K562 (cell line): ENCODE measurements around the gene SDR39U1. TPM values are rescaled to one million over a fixed set of nuclear protein-coding genes. Genes with fewer than 3 reads are reported as not detected.
A peak's percentile ranks its signal among the peaks of the same experiment; 100 is the strongest.

Source experiments
- ATAC-seq: fragments of 200-7000 bp; cut with Tn5 transposase; 3 replicates; pipeline ENCODE4 v1.9.1; 2020; ENCODE audit warnings: moderate library complexity
- BruUV-seq: library from RNA; stranded (reverse); fragments of 400-500 nt; replicated peaks from 2 replicates; lab custom pipeline; 2021; lab: Mats Ljungman, UMichigan
- CTCF ChIA-PET: fragments of 300-600 bp; formaldehyde crosslinking; extraction: SDS; loops from one replicate; lab custom pipeline; 2021; ENCODE audit warnings: low intra/inter-chr PET ratio; lab: Yijun Ruan, JAX
- POLR2A ChIA-PET: fragments of 300-600, 350-650 bp; sonication (Branson Sonifier 250); formaldehyde crosslinking; extraction: SDS; loops from one replicate; lab custom pipeline; 2021; ENCODE audit warnings: antibody characterized with exemption, inconsistent platforms; lab: Yijun Ruan, JAX
- DNase-seq, 4 experiments: peaks; one replicate each; pipeline versions ENCODE4 v3.0.0 to v3.0.0-alpha.2; 2011 to 2018; ENCODE audit warnings: low spot score in 3 of 4, mixed read lengths in 3 of 4; ENCODE audit errors: extremely low read depth in 1 of 4
- FAIRE-seq: peaks from 2 replicates; lab custom pipeline; 2011; peaks lifted over from hg19 to GRCh38; lab: Jason Lieb, UNC
- H2AFZ ChIP-seq: 2 replicates; pipeline ENCODE4 v1.6.0; 2011; ENCODE audit warnings: low read depth, low read length, control low read depth, inconsistent platforms
- H3K27ac ChIP-seq: fragments of 200-600 bp; 3 replicates; pipeline ENCODE4 v1.8.0; 2011; ENCODE audit warnings: low read depth, mild to moderate bottlenecking, control low read depth, inconsistent platforms, low read length, moderate library complexity, mixed read lengths; ENCODE audit errors: extremely low read depth
- H3K27me3 ChIP-seq, 2 experiments: fragments of 300-600 bp in 1 of 2; 2 replicates in 1 of 2; 3 replicates in 1 of 2; pipeline versions ENCODE4 v1.6.0 to v1.8.0; 2011; ENCODE audit warnings: inconsistent platforms in 2 of 2, low read length in 2 of 2, mild to moderate bottlenecking in 1 of 2, mixed read lengths in 1 of 2, moderate library complexity in 1 of 2; ENCODE audit not compliant: control insufficient read depth in 2 of 2, insufficient read depth in 2 of 2
- H3K36me3 ChIP-seq: fragments of 300-600 bp; 3 replicates; pipeline ENCODE4 v1.8.0; 2011; ENCODE audit warnings: mild to moderate bottlenecking, low read length, inconsistent platforms; ENCODE audit not compliant: control insufficient read depth, insufficient read depth
- H3K4me1 ChIP-seq, 2 experiments: fragments of 200-600 bp in 1 of 2; replicated peaks in 1 of 2; 2 replicates in 1 of 2; 3 replicates in 1 of 2; pipeline versions ENCODE4 v1.5.1 to v1.8.0; 2011; ENCODE audit warnings: inconsistent platforms in 2 of 2, low read length in 2 of 2, mild to moderate bottlenecking in 1 of 2, mixed read lengths in 1 of 2, moderate library complexity in 1 of 2; ENCODE audit not compliant: control insufficient read depth in 2 of 2, insufficient read depth in 2 of 2
- H3K4me2 ChIP-seq: 2 replicates; pipeline ENCODE4 v1.6.1; 2011; ENCODE audit warnings: low read length, control low read depth, inconsistent platforms, mixed read lengths; ENCODE audit not compliant: insufficient read depth
- H3K4me3 ChIP-seq: fragments of 200-600 bp; sonication (generic), shearing (Covaris generic); 2 replicates; pipeline ENCODE4 v1.5.1; 2016; ENCODE audit warnings: control low read depth, inconsistent platforms
- H3K79me2 ChIP-seq: fragments of 200-600 bp; 3 replicates; pipeline ENCODE4 v1.8.0; 2011; ENCODE audit warnings: low read length, inconsistent platforms; ENCODE audit not compliant: control insufficient read depth, insufficient read depth
- H3K9ac ChIP-seq, 2 experiments: 2 replicates each; pipeline versions ENCODE4 v1.6.0 to v1.6.1; 2011; ENCODE audit warnings: low read depth in 2 of 2, low read length in 2 of 2, control low read depth in 1 of 2, inconsistent platforms in 1 of 2, mild to moderate bottlenecking in 1 of 2, mixed read lengths in 1 of 2; ENCODE audit not compliant: insufficient read depth in 1 of 2
- H3K9me1 ChIP-seq: one replicate; pipeline ENCODE4 v1.6.0; 2011; ENCODE audit warnings: inconsistent platforms, mild to moderate bottlenecking, low read length, moderate library complexity; ENCODE audit not compliant: control insufficient read depth, insufficient read depth
- H3K9me3 ChIP-seq: replicated peaks from 2 replicates; pipeline ENCODE4 v1.5.1; 2011; ENCODE audit warnings: low read depth, low read length, inconsistent platforms; ENCODE audit not compliant: control insufficient read depth, insufficient read depth
- H4K20me1 ChIP-seq: replicated peaks from 2 replicates; pipeline ENCODE4 v1.6.1; 2011; ENCODE audit warnings: low read length, inconsistent platforms, mixed read lengths; ENCODE audit not compliant: control insufficient read depth, insufficient read depth
- AFF4 ChIP-seq: sonication (generic); formaldehyde crosslinking; IDR thresholded peaks from 2 replicates; pipeline ENCODE4 v1.8.0; 2023; ENCODE audit warnings: mild to moderate bottlenecking, missing genetic modification reagents
- CBX1 ChIP-seq: sonication (generic); IDR thresholded peaks from 2 replicates; pipeline ENCODE4 v1.6.1; 2016; ENCODE audit warnings: antibody characterized with exemption, low read depth, mild to moderate bottlenecking
- MTA3 ChIP-seq: fragments of 450-650 bp; formaldehyde crosslinking; IDR thresholded peaks from 2 replicates; pipeline ENCODE4 v1.6.1; 2017; ENCODE audit warnings: mild to moderate bottlenecking, borderline replicate concordance
- PKNOX1 ChIP-seq: fragments of 450-650 bp; IDR thresholded peaks from 2 replicates; pipeline ENCODE4 v1.6.1; 2016
- SMARCA4 ChIP-seq: fragments of 450-650 bp; IDR thresholded peaks from 2 replicates; pipeline ENCODE4 v1.6.1; 2016
- SMARCC2 ChIP-seq: fragments of 450-650 bp; IDR thresholded peaks from 2 replicates; pipeline ENCODE4 v1.6.1; 2017; ENCODE audit warnings: antibody characterized with exemption, moderate library complexity, mild to moderate bottlenecking, low read depth
- TAF7 ChIP-seq: fragments of 450-650 bp; IDR thresholded peaks from 2 replicates; pipeline ENCODE4 v1.6.1; 2016; ENCODE audit warnings: missing genetic modification characterization, missing compliant biosample characterization
- ZNF41 ChIP-seq: fragments of 250-450 bp; sonication (Bioruptor Pico); conservative IDR thresholded peaks from 2 replicates; pipeline ENCODE4 v1.4.0; 2020; ENCODE audit warnings: mild to moderate bottlenecking
- ZNF75A ChIP-seq: fragments of 450-650 bp; formaldehyde crosslinking; IDR thresholded peaks from 2 replicates; pipeline ENCODE4 v1.4.0; 2020; ENCODE audit warnings: mild to moderate bottlenecking
- WGBS: fragments of 100-300 bp; shearing (Covaris generic); methylation state at CpG from one replicate; pipeline ENCODE4 v1.1.6; 2016; ENCODE audit warnings: low coverage, mixed read lengths; ENCODE audit not compliant: insufficient coverage; ENCODE audit errors: missing lambda C conversion rate; 5-methylcytosine and 5-hydroxymethylcytosine counted together
- in situ Hi-C: fragments of 300-500 bp; cut with MboI; formaldehyde crosslinking; loops from 4 replicates; pipeline ENCODE4 v1.15.0; 2018; ENCODE audit warnings: inconsistent platforms, mixed read lengths
- intact Hi-C: fragments of 100-400 bp; cut with micrococcal nuclease; formaldehyde crosslinking; loops from 2 replicates; pipeline ENCODE4 v1.14.2; 2022
- polyA plus RNA-seq, 8 experiments: library from polyadenylated mRNA; depleted of rRNA in 4 of 8; stranded (reverse) in 5 of 8; unstranded in 3 of 8; fragments of >200 nt; fragmentation: Nextera tagmentation in 2 of 8; fragmentation: Illumina TruSeq in 1 of 8; extraction: Ambion mirVana in 2 of 8; extraction: Trizol in 1 of 8; gene quantifications; 2 replicates each; pipeline versions ENCODE4 v1.2.1 to v1.2.3, GENCODE V29; 2011 to 2014; ENCODE audit warnings: inconsistent platforms in 1 of 8, missing spikeins in 1 of 8
- total RNA-seq, 7 experiments: library from RNA; depleted of rRNA in 6 of 7; stranded (reverse); fragments of >200 nt in 6 of 7; fragmentation: Illumina TruSeq in 2 of 7; extraction: Trizol in 2 of 7; gene quantifications; 2 replicates each; pipeline versions ENCODE4 v1.2.1 to v1.2.3, GENCODE V29; 2011 to 2021; ENCODE audit warnings: low replicate concordance in 1 of 7

SDR39U1 gene
- total and polyA plus RNA-seq, 9 of the 15 experiments (the other 6 are each of a cell fraction or from before 2014, with no cell fraction given): 10.4 to 56.1 (median 19.8) TPM

- H3K9me1 ChIP-seq: no peaks in the 10 kb centered on the region
- no peaks in the 10 kb centered on the region for H3K27me3 ChIP-seq
- no peak overlapping the region for H3K9ac ChIP-seq
- H3K4me2 ChIP-seq: 0 out of 2 replicates have a peak overlapping the region, but pooled peaks have one; percentile 18
- ChIA-PET POLR2A (no interaction called here), CTCF (no interaction called here)
- H4K20me1 ChIP-seq: no peaks in the 10 kb centered on the region
- no peaks in the 10 kb centered on the region for H3K79me2 ChIP-seq
- intact Hi-C loops: no loop called here
- WGBS: 49% methylated on average over 11 of the region's 12 CpGs
- TF ChIP-seq PKNOX1 (peak; percentile 66), TAF7 (tag) (no peak)
- H2AFZ ChIP-seq: peak overlapping the region; percentile 81
- ATAC-seq (no peak), DNase-seq (no peak), FAIRE-seq (peak; percentile 40)
- H3K4me1 ChIP-seq: peaks cover 10 to 36% of the 10 kb centered on the region in 2 experiments
- H3K36me3 ChIP-seq: no peaks in the 10 kb centered on the region
- no peak overlapping the region for H3K27ac ChIP-seq
- no peak overlapping the region for H3K4me3 ChIP-seq
- H3K9me3 ChIP-seq: no peaks in the 10 kb centered on the region; the same call in 1 of the 2 replicates
- in situ Hi-C loops: no loop called here
- no TSS peak for BruUV-seq
These were observed 19.6 kb downstream of the SDR39U1 start for GRCh38 chr14:24422694-24423601.

- Histone ChIP-seq H3K4me1 (peaks cover 5 to 36% of the 10 kb centered on the region in 2 experiments), H4K20me1 (no peaks in the 10 kb centered on the region), H3K79me2 (no peaks in the 10 kb centered on the region), H3K9me1 (no peaks in the 10 kb centered on the region), H3K36me3 (no peaks in the 10 kb centered on the region), H3K4me3 (no peak overlapping the region), H2AFZ (no peak overlapping the region; the same call in 1 of the 2 replicates), H3K4me2 (no peak overlapping the region), H3K27me3 (no peaks in the 10 kb centered on the region), H3K27ac (no peak overlapping the region), H3K9ac (no peak overlapping the region), H3K9me3 (no peaks in the 10 kb centered on the region; the same call in 1 of the 2 replicates)
- ATAC-seq (no peak), FAIRE-seq (no peak), DNase-seq (no peak)
- ChIA-PET POLR2A (no interaction called here), CTCF (no interaction called here)
- intact Hi-C loops (no loop called here), in situ Hi-C loops (no loop called here)
- no TSS peak for BruUV-seq
- 49% methylated on average over 3 of the region's 4 CpGs for WGBS
- no peak for TF ChIP-seq AFF4 (CRISPR knock-in tag)
- TF ChIP-seq SMARCC2: no peak
- TF ChIP-seq ZNF41 (CRISPR knock-in tag): no peak
- no peak for TF ChIP-seq SMARCA4
- no peak for TF ChIP-seq ZNF75A (CRISPR knock-in tag)
- no peak for TF ChIP-seq MTA3
- TF ChIP-seq CBX1: no peak
These were observed 20.3 kb downstream of the SDR39U1 start for GRCh38 chr14:24422261-24422660.
